Neural progenitor cell (in vitro differentiated cells): ENCODE measurements around the gene TC2N. TPM values are rescaled to one million over a fixed set of nuclear protein-coding genes. Genes with fewer than 3 reads are reported as not detected.

Experiments used
- DNase-seq: peaks from one replicate; pipeline ENCODE4 v3.0.0-alpha.2; 2016; ENCODE audit warnings: low spot score
- H2AFZ ChIP-seq: fragments of 200-600 bp; sonication (generic); replicated peaks from 2 replicates; pipeline ENCODE4 v1.6.1; 2016; ENCODE audit warnings: antibody characterized with exemption
- H3F3A ChIP-seq: fragments of 200-600 bp; sonication (generic); 2 replicates; pipeline ENCODE4 v1.6.1; 2016; ENCODE audit warnings: antibody characterized with exemption, low read depth
- H3K27ac ChIP-seq: fragments of 200-600 bp; sonication (generic); 2 replicates; pipeline ENCODE4 v1.5.1; 2016; ENCODE audit warnings: mild to moderate bottlenecking
- H3K27me3 ChIP-seq: fragments of 200-600 bp; sonication (generic); 2 replicates; pipeline ENCODE4 v1.6.1; 2016; ENCODE audit warnings: mild to moderate bottlenecking, moderate library complexity
- H3K36me3 ChIP-seq: fragments of 200-600 bp; sonication (generic); 2 replicates; pipeline ENCODE4 v1.5.1; 2016
- H3K4me1 ChIP-seq: fragments of 200-600 bp; sonication (generic); 2 replicates; pipeline ENCODE4 v1.6.1; 2016; ENCODE audit warnings: mixed run types
- H3K4me2 ChIP-seq: fragments of 200-600 bp; sonication (generic); 2 replicates; pipeline ENCODE4 v1.6.1; 2016
- H3K4me3 ChIP-seq: fragments of 200-600 bp; sonication (generic); 2 replicates; pipeline ENCODE4 v1.5.1; 2016
- H3K79me2 ChIP-seq: fragments of 200-600 bp; sonication (generic); 2 replicates; pipeline ENCODE4 v1.6.1; 2016; ENCODE audit warnings: low read depth
- H3K9ac ChIP-seq: fragments of 200-600 bp; sonication (generic); 2 replicates; pipeline ENCODE4 v1.6.1; 2016
- H3K9me3 ChIP-seq: fragments of 200-600 bp; sonication (generic); 2 replicates; pipeline ENCODE4 v1.5.1; 2016; ENCODE audit warnings: low read depth
- H4K20me1 ChIP-seq: fragments of 200-600 bp; sonication (generic); 2 replicates; pipeline ENCODE4 v1.6.1; 2016; ENCODE audit warnings: low read depth
- H3K27ac Mint-ChIP-seq: 3 replicates; pipeline ENCODE4 v1.8.0; 2021; ENCODE audit warnings: mixed read lengths
- H3K27me3 Mint-ChIP-seq: 2 replicates; pipeline ENCODE4 v1.8.0; 2022; ENCODE audit warnings: low read depth, mild to moderate bottlenecking, inconsistent platforms, moderate library complexity, mixed read lengths; ENCODE audit not compliant: insufficient read depth
- H3K36me3 Mint-ChIP-seq: 3 replicates; pipeline ENCODE4 v1.8.0; 2021; ENCODE audit warnings: mixed read lengths
- H3K4me1 Mint-ChIP-seq: 3 replicates; pipeline ENCODE4 v1.8.0; 2021; ENCODE audit warnings: mixed read lengths
- H3K4me3 Mint-ChIP-seq: 3 replicates; pipeline ENCODE4 v1.8.0; 2021; ENCODE audit warnings: mild to moderate bottlenecking, moderate library complexity, mixed read lengths
- H3K9me3 Mint-ChIP-seq: 3 replicates; pipeline ENCODE4 v1.8.0; 2020; ENCODE audit warnings: mixed read lengths
- EZH2 ChIP-seq: fragments of 200-600 bp; sonication (generic); IDR thresholded peaks from 2 replicates; pipeline ENCODE4 v1.6.1; 2017; ENCODE audit warnings: antibody characterized with exemption, mild to moderate bottlenecking, moderate library complexity
- EZH2phosphoT487 ChIP-seq: fragments of 200-600 bp; sonication (generic); IDR thresholded peaks from 2 replicates; pipeline ENCODE4 v1.6.1; 2017; ENCODE audit warnings: antibody characterized with exemption
- total RNA-seq: library from RNA; depleted of rRNA; stranded (reverse); fragments of >200 nt; gene quantifications from 2 replicates; pipeline ENCODE4 v1.2.3, GENCODE V29; 2015; ENCODE audit warnings: low replicate concordance
- TF ChIP-seq, protein P1 (sequence below): fragments of 200-600 bp; sonication (generic); IDR thresholded peaks from 2 replicates; pipeline ENCODE4 v1.5.1; 2017; ENCODE audit warnings: antibody characterized with exemption, mild to moderate bottlenecking

TC2N gene
- total RNA-seq, 1 donor from 2014 or later, result 5.8 TPM

DNA sequence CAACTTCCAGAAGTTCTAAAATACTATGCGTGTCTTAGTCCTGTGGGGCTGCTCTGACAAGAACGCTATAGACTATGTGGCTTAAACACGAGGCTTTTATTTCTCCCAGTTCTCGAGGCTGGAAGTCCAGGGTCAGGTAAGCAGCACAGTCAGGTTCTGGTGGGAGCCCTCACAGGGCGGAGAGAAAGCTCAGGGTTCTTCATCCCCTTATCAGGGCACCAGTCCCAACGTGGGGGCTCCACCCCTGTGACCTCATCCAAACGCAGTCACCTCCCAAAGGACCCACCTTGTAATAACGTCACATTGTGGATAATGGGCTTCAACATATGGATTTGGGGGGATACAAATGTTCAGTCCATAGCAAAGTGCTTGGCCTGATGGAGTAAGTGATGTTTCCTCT is 37.1 kb upstream of the TC2N start:
- TF ChIP-seq, protein P1, sequence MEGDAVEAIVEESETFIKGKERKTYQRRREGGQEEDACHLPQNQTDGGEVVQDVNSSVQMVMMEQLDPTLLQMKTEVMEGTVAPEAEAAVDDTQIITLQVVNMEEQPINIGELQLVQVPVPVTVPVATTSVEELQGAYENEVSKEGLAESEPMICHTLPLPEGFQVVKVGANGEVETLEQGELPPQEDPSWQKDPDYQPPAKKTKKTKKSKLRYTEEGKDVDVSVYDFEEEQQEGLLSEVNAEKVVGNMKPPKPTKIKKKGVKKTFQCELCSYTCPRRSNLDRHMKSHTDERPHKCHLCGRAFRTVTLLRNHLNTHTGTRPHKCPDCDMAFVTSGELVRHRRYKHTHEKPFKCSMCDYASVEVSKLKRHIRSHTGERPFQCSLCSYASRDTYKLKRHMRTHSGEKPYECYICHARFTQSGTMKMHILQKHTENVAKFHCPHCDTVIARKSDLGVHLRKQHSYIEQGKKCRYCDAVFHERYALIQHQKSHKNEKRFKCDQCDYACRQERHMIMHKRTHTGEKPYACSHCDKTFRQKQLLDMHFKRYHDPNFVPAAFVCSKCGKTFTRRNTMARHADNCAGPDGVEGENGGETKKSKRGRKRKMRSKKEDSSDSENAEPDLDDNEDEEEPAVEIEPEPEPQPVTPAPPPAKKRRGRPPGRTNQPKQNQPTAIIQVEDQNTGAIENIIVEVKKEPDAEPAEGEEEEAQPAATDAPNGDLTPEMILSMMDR, result no peak
- no peak for TF ChIP-seq EZH2phosphoT487
- TF ChIP-seq EZH2, result no peak
- H3K4me1 Mint-ChIP-seq, result no peaks in the 10 kb centered on the region
- no peak overlapping the region for H3K27ac Mint-ChIP-seq
- no peaks in the 10 kb centered on the region for H3K4me1 ChIP-seq
- H3K27ac ChIP-seq, result no peak overlapping the region
- no peaks in the 10 kb centered on the region for H3K27me3 ChIP-seq
- no peaks in the 10 kb centered on the region for H3K36me3 Mint-ChIP-seq
- no peak overlapping the region for H3K4me3 Mint-ChIP-seq
- no peak overlapping the region for H3K9ac ChIP-seq
- no peaks in the 10 kb centered on the region for H3K36me3 ChIP-seq
- H3K4me3 ChIP-seq, result no peak overlapping the region
- H3K79me2 ChIP-seq, result no peaks in the 10 kb centered on the region
- H3K4me2 ChIP-seq, result no peak overlapping the region
- no peaks in the 10 kb centered on the region for H4K20me1 ChIP-seq
- H3F3A ChIP-seq, result no peaks in the 10 kb centered on the region
- no peaks in the 10 kb centered on the region for H3K9me3 ChIP-seq
- no peak overlapping the region for H2AFZ ChIP-seq
- DNase-seq, result no peak
- H3K27me3 Mint-ChIP-seq, result peaks cover 12% of the 10 kb centered on the region
- no peaks in the 10 kb centered on the region for H3K9me3 Mint-ChIP-seq

DNA sequence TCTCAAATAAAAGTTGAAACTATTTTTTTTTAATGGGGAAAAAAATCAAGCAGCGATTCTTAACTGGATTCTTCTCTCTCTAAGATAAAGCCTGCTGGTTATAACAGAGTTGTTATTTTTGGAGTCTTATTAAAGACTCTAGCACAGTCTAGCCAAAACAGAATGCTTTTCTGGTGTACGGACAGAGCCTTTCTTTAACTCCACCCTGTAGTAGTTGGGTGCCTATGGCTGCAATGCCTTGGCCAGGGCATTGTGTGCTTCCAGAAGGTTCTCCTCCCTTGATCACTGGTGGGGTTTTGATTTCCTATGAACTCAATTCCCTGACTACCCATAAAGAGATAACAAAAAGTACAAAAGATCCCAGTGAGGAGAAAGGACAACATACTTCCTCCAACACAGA is 35.7 kb upstream of the TC2N start:
- Histone ChIP-seq H2AFZ (no peak overlapping the region), H3K9me3 (no peaks in the 10 kb centered on the region), H3K4me1 (no peaks in the 10 kb centered on the region), H3K4me3 (no peak overlapping the region), H4K20me1 (no peaks in the 10 kb centered on the region), H3K27me3 (no peaks in the 10 kb centered on the region), H3F3A (no peaks in the 10 kb centered on the region), H3K36me3 (no peaks in the 10 kb centered on the region), H3K9ac (no peak overlapping the region), H3K79me2 (no peaks in the 10 kb centered on the region), H3K27ac (no peak overlapping the region), H3K4me2 (no peak overlapping the region)
- Mint-ChIP-seq H3K36me3 (no peaks in the 10 kb centered on the region), H3K27ac (no peak overlapping the region), H3K9me3 (no peaks in the 10 kb centered on the region), H3K4me3 (no peak overlapping the region), H3K4me1 (peaks cover 3% of the 10 kb centered on the region), H3K27me3 (peaks cover 12% of the 10 kb centered on the region)
- no peak for DNase-seq
- TF ChIP-seq, protein P1, result no peak
- TF ChIP-seq EZH2, result no peak
- no peak for TF ChIP-seq EZH2phosphoT487

DNA sequence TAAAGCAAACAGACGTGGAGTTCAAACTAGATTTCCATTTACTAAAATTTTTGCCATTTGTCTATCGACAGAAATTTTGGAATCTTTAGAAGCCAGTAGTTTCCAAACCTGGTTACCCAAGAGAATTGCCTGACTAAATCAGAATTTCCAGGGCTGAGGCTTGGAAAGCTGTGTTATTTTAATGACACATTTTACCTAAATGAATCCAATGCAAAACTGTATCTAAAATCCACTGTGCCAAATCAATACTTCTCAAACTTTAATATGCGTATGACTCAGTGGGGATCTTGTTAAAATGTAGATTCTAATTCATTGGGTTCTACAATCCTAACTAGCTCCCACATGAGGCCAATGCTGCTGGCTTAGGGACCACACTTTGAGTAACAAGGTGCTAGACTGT is 35.0 kb upstream of the TC2N start:
- no peaks in the 10 kb centered on the region for H3K36me3 Mint-ChIP-seq
- H3K27ac ChIP-seq, result no peak overlapping the region
- H3K9me3 ChIP-seq, result no peaks in the 10 kb centered on the region
- H3K27ac Mint-ChIP-seq, result no peak overlapping the region
- H3K9me3 Mint-ChIP-seq, result no peaks in the 10 kb centered on the region
- peaks cover 12% of the 10 kb centered on the region for H3K27me3 Mint-ChIP-seq
- no peaks in the 10 kb centered on the region for H3K79me2 ChIP-seq
- TF ChIP-seq, protein P1, result no peak
- no peak for TF ChIP-seq EZH2
- TF ChIP-seq EZH2phosphoT487, result no peak
- no peaks in the 10 kb centered on the region for H3F3A ChIP-seq
- H3K4me1 Mint-ChIP-seq, result peaks cover 6% of the 10 kb centered on the region
- H3K4me3 Mint-ChIP-seq, result no peak overlapping the region
- H3K4me3 ChIP-seq, result no peak overlapping the region
- DNase-seq, result no peak
- no peaks in the 10 kb centered on the region for H3K4me1 ChIP-seq
- H3K36me3 ChIP-seq, result no peaks in the 10 kb centered on the region
- H4K20me1 ChIP-seq, result no peaks in the 10 kb centered on the region
- H3K4me2 ChIP-seq, result no peak overlapping the region
- no peak overlapping the region for H2AFZ ChIP-seq
- H3K27me3 ChIP-seq, result no peaks in the 10 kb centered on the region
- H3K9ac ChIP-seq, result no peak overlapping the region
